Lower leg skin (tissue), 4 donors: ENCODE measurements around the gene TRUB1. TPM values are rescaled to one million over a fixed set of nuclear protein-coding genes. Genes with fewer than 3 reads are reported as not detected.
A peak's percentile ranks its signal among the peaks of the same experiment; 100 is the strongest.
"Not testable (repeated sequence)": the region's sequence is repeated elsewhere in the genome, so short reads cannot be mapped to it uniquely, and the experiment has no call there.

ENCODE experiments used
- DNase-seq, 2 donors: peaks; one replicate each; pipeline ENCODE4 v3.0.0-alpha.2; 2019; ENCODE audit warnings: low spot score in 2 of 2
- H3K4me3 ChIP-seq: fragments of 200-600 bp; sonication (generic); 2 replicates; pipeline ENCODE4 v1.5.1; 2017; ENCODE audit warnings: mild to moderate bottlenecking, low read depth; ENCODE audit not compliant: poor library complexity, severe bottlenecking
- CTCF ChIP-seq, 3 donors: fragments of 450-650 bp; IDR thresholded peaks; one replicate each; pipeline ENCODE4 v1.5.1; 2016; ENCODE audit warnings: antibody characterized with exemption in 3 of 3, mild to moderate bottlenecking in 3 of 3, moderate library complexity in 2 of 3
- POLR2A ChIP-seq, 2 donors: fragments of 450-650 bp; IDR thresholded peaks; one replicate each; pipeline ENCODE4 v1.6.1; 2016 to 2017; ENCODE audit warnings: antibody characterized with exemption in 2 of 2, mild to moderate bottlenecking in 1 of 2, moderate library complexity in 1 of 2
- WGBS, 2 donors: methylation state at CpG; one replicate each; pipeline ENCODE4 v1.1.5; 2018; 5-methylcytosine and 5-hydroxymethylcytosine counted together
- intact Hi-C: fragments of 100-400 bp; cut with DNase I; formaldehyde crosslinking; loops from one replicate; pipeline ENCODE4 v1.15.0; 2023; ENCODE audit warnings: low total_unique reads
- total RNA-seq, 4 donors: library from RNA; depleted of rRNA; stranded (reverse); fragments of >200 nt; gene quantifications; one replicate each; pipeline ENCODE4 v1.1.0, GENCODE V29; 2016

Gene TRUB1
- total RNA-seq: 10 to 100 TPM in 2 of 4 donors, 1 to 10 TPM in 2; 8.5 to 21.2 (median 13.3) TPM

GRCh38 chr10:114937962-114938855, at the start of gene TRUB1:
Gene TRUB1 (plus strand): TSS chr10:114938195. CDS start chr10:114938254, 59 bp downstream.
- intact Hi-C loops: no loop called here
- TF ChIP-seq POLR2A (IDR thresholded peaks at IDR 0.05) (no peak), CTCF (IDR thresholded peaks at IDR 0.05) (no peak)
- 0% methylated on average over 34 to 46 of the region's 46 CpGs for WGBS, 2 donors

GRCh38 chr10:114893251-114893650, 44.7 kb upstream of the TRUB1 start:
- TF ChIP-seq CTCF (IDR thresholded peaks at IDR 0.05) (no peak), POLR2A (IDR thresholded peaks at IDR 0.05) (no peak)
- intact Hi-C loops: no loop called here

More at GRCh38 chr10:114937962-114938855, at the start of gene TRUB1:
- peak; percentile 96 to 98 for DNase-seq
- H3K4me3 ChIP-seq: peak within 1 kb of the TSS; percentile 100

GRCh38 chr10:114894911-114895310, 43.1 kb upstream of the TRUB1 start:
- no peak for DNase-seq
- TF ChIP-seq POLR2A (IDR thresholded peaks at IDR 0.05) (no peak), CTCF (IDR thresholded peaks at IDR 0.05) (no peak)
- intact Hi-C loops: no loop called here
- no peak overlapping the region for H3K4me3 ChIP-seq

More at GRCh38 chr10:114893251-114893650, 44.7 kb upstream of the TRUB1 start:
- DNase-seq: no peak
- no peak overlapping the region for H3K4me3 ChIP-seq
- WGBS, 2 donors: 72 to 89% methylated on average over 5 of the region's 5 CpGs

GRCh38 chr10:114897011-114897410, 41.0 kb upstream of the TRUB1 start:
- 81 to 82% methylated on average over 6 of the region's 6 CpGs for WGBS, 2 donors
- intact Hi-C loops, H3K4me3 ChIP-seq, DNase-seq: not testable (repeated sequence)

- TF ChIP-seq CTCF (IDR thresholded peaks at IDR 0.05): no peak
- TF ChIP-seq POLR2A (IDR thresholded peaks at IDR 0.05): no peak
- intact Hi-C loops: no loop called here
- WGBS, 2 donors: 94% methylated on average over 3 of the region's 3 CpGs
- no peak for DNase-seq
- no peak overlapping the region for H3K4me3 ChIP-seq
Observed at GRCh38 chr10:114897593-114897992, 40.4 kb upstream of the TRUB1 start.

- H3K4me3 ChIP-seq: no peak overlapping the region
- intact Hi-C loops: no loop called here
- WGBS, 2 donors: 87 to 95% methylated on average over 2 of the region's 2 CpGs
- TF ChIP-seq POLR2A (IDR thresholded peaks at IDR 0.05) (no peak), CTCF (IDR thresholded peaks at IDR 0.05) (no peak)
- DNase-seq: no peak
Observed at GRCh38 chr10:114899982-114900381, 38.0 kb upstream of the TRUB1 start.
